ENCODE data around the gene XYLT1. TPM values are rescaled to one million over a fixed set of nuclear protein-coding genes. Genes with fewer than 3 reads are reported as not detected.

XYLT1 gene
- polyA plus RNA-seq, 1 donor from 2014 or later = 3.3 TPM

- Histone ChIP-seq H3K27me3 (ENCODE audit: insufficient read depth, low read depth, low read length) (no peaks in the 10 kb centered on the region), H3K4me3 (ENCODE audit: low read length) (no peak overlapping the region), H2AFZ (ENCODE audit: low read depth, low read length) (no peak overlapping the region), H3K4me2 (ENCODE audit: low read length) (no peak overlapping the region), H3K9me2 (ENCODE audit: insufficient read depth, low read length) (no peaks in the 10 kb centered on the region), H3F3A (ENCODE audit: insufficient read depth, low read length, poor library complexity, severe bottlenecking) (no peaks in the 10 kb centered on the region), H3K9me3 (ENCODE audit: low read length) (no peaks in the 10 kb centered on the region), H3K79me2 (replicated peaks; ENCODE audit: insufficient read depth, low read length) (peaks cover 10% of the 10 kb centered on the region), H4K20me1 (ENCODE audit: insufficient read depth) (no peaks in the 10 kb centered on the region), H3K9ac (ENCODE audit: low read length) (no peak overlapping the region), H3K36me3 (ENCODE audit: insufficient read depth, low read length) (no peaks in the 10 kb centered on the region), H3K27ac (ENCODE audit: low read length) (no peak overlapping the region)
- TF ChIP-seq SMC3 (conservative IDR thresholded peaks at IDR 0.05; ENCODE audit: poor library complexity) (no peak), RAD21 (conservative IDR thresholded peaks at IDR 0.05) (no peak), CTCF (IDR thresholded peaks at IDR 0.05; ENCODE audit: poor library complexity, severe bottlenecking) (no peak)
Observed at GRCh38 chr16:17407321-17407720, 63.4 kb downstream of the XYLT1 start.

GRCh38 chr16:17404941-17405689, 65.6 kb downstream of the XYLT1 start:
- Histone ChIP-seq H2AFZ (ENCODE audit: low read depth, low read length) (no peak overlapping the region), H3K79me2 (replicated peaks; ENCODE audit: insufficient read depth, low read length) (peaks cover 10% of the 10 kb centered on the region)

More at GRCh38 chr16:17404941-17405689, 65.6 kb downstream of the XYLT1 start:
- no peaks in the 10 kb centered on the region for H4K20me1 ChIP-seq (ENCODE audit: insufficient read depth)
- H3K4me3 ChIP-seq (ENCODE audit: low read length) = no peak overlapping the region
- no peaks in the 10 kb centered on the region for H3K27me3 ChIP-seq (ENCODE audit: insufficient read depth, low read depth, low read length)
- H3K9me3 ChIP-seq (ENCODE audit: low read length) = no peaks in the 10 kb centered on the region
- no peak overlapping the region for H3K9ac ChIP-seq (ENCODE audit: low read length)
- TF ChIP-seq CTCF (IDR thresholded peaks at IDR 0.05; ENCODE audit: poor library complexity, severe bottlenecking) (no peak), REST (IDR thresholded peaks at IDR 0.05; ENCODE audit: borderline replicate concordance) (no peak), SMC3 (conservative IDR thresholded peaks at IDR 0.05; ENCODE audit: poor library complexity) (no peak), RAD21 (conservative IDR thresholded peaks at IDR 0.05) (no peak), EP300 (conservative IDR thresholded peaks at IDR 0.05; ENCODE audit: poor library complexity, severe bottlenecking) (no peak)
- H3K4me2 ChIP-seq (ENCODE audit: low read length) = no peak overlapping the region
- no peak overlapping the region for H3K27ac ChIP-seq (ENCODE audit: low read length)
- no peaks in the 10 kb centered on the region for H3K9me2 ChIP-seq (ENCODE audit: insufficient read depth, low read length)
- H3K36me3 ChIP-seq (ENCODE audit: insufficient read depth, low read length) = no peaks in the 10 kb centered on the region
- no peaks in the 10 kb centered on the region for H3F3A ChIP-seq (ENCODE audit: insufficient read depth, low read length, poor library complexity, severe bottlenecking)
